HG02588 (cell line): ENCODE results near the gene RANGAP1.

Source experiments
- ATAC-seq: cut with Tn5 transposase; IDR thresholded peaks from one replicate; pipeline ENCODE4 v1.9.1; 2021; ENCODE audit warnings: mild to moderate bottlenecking, moderate library complexity; ENCODE audit not compliant: unreplicated experiment

Gene RANGAP1

GRCh38 chr22:41204066-41204465, 81.9 kb downstream of the RANGAP1 start:
- no peak for ATAC-seq

- ATAC-seq: no peak
Observed at GRCh38 chr22:41203118-41203517, 82.9 kb downstream of the RANGAP1 start.

DNA sequence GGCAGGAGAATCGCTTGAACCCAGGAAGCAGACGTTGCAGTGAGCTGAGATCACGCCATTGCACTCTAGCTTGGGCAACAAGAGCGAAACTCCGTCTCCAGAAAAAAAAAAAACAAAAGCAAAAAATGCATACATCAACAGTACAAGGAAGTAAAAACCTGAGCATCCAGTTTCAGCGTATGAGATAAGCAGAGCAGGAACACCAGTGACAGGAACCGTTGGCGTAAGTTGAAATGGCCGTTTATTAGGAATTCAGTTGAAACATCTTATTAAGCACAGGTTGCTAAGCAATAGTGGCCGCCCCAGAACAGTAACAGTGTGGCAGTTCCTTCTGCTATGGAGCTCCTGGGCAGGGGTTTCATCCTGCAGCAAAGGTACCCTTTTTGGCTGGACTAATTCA, 84.8 kb downstream of the RANGAP1 start:
- no peak for ATAC-seq

DNA sequence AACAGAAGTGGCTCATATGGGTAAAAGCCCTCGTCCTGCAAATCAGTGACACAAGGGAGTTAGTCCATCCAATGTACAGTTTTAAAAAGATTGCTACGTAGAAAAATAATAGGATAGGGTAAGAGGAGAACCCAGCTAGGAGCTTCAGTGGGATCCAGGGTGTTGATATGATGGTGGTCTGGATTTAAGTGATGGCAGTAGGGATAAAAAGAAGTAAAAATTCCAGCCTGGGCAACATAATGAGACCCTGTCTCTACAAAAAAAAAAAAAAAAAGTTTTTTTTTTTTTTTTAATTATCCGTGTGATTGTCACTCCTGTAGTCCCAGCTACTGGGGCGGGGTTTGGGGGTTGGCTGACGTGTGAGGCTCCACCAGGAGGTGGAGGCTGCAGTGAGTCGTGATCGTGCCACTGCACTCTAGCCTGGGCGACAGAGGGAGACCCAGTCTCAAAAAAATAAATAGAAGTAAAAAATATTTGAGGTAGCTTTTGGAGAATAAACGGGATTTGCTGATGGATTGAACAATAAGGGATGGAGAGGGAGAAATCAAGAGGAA, 87.9 kb downstream of the RANGAP1 start:
- ATAC-seq: no peak

DNA sequence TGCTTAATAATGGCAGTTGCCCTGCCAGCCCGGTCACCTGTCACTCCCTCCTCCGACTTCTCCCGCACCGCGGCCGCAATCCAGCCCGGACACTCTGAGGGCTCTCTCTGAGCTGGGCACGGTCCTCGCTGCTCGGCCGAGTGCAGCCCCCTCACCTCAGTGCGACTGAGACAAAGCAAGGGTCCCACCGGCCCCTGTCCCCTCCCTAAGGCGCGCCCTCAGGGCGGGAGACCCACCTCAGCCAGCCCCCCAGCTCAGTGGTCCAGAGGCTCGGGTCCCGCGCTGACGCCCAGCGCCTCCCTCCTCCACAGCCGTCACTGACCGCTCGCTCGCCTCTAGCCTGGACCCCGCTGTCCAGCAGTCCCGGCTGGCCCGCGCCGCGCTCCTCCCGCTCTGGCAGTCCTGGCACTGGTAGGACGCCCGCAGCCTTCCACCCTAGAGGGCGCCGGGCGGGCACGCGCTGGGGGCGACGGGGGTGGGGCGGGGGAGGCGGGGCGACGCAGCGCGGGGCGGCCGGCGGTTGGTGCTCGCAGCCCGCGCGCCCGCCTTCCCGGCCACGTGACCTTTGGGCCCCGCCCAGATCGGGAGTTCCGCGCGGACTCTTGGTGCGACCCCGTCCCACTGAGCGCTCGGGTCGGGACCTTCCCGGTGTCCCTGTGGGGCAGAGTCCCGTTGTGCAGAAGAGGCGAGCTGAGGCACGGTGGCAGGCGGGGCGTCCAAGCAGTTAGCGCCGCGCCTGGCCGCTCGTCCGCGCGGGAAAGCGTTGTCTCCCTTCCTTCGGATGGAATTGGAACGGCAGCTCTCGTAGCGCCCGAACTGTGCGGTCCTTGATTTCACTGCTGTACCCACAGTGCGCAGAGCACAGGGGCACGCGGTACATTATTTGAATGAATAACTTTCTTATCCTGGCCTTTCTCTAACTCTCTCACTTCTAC, 88.7 kb downstream of the RANGAP1 start:
- peak; percentile 78 for ATAC-seq
